DOHH2 (cell line): ENCODE measurements around the gene ZNF641.

ENCODE experiments used
- H3F3A ChIP-seq: fragments of 200-600 bp; sonication (generic), shearing (Covaris generic); 2 replicates; pipeline ENCODE4 v1.6.0; 2016; ENCODE audit warnings: antibody characterized with exemption, mild to moderate bottlenecking; ENCODE audit not compliant: control insufficient read depth, insufficient read depth
- H3K27ac ChIP-seq: fragments of 200-600 bp; sonication (generic); 2 replicates; pipeline ENCODE4 v1.5.1; 2014; ENCODE audit warnings: low read depth, mild to moderate bottlenecking, low read length, moderate library complexity
- H3K27me3 ChIP-seq: fragments of 200-600 bp; sonication (generic); 2 replicates; pipeline ENCODE4 v1.6.1; 2014; ENCODE audit warnings: mild to moderate bottlenecking, low read length, mixed read lengths; ENCODE audit not compliant: control insufficient read depth
- H3K36me3 ChIP-seq: fragments of 200-600 bp; sonication (generic); 2 replicates; pipeline ENCODE4 v1.6.1; 2014; ENCODE audit warnings: mild to moderate bottlenecking, low read length, moderate library complexity, mixed read lengths; ENCODE audit not compliant: control insufficient read depth
- H3K4me1 ChIP-seq: fragments of 200-600 bp; sonication (generic); 2 replicates; pipeline ENCODE4 v1.6.1; 2014; ENCODE audit warnings: mild to moderate bottlenecking, low read length, mixed read lengths; ENCODE audit not compliant: control insufficient read depth
- H3K4me2 ChIP-seq: fragments of 200-600 bp; sonication (generic); 2 replicates; pipeline ENCODE4 v1.6.0; 2014; ENCODE audit warnings: mild to moderate bottlenecking, low read length, moderate library complexity
- H3K4me3 ChIP-seq: fragments of 200-600 bp; sonication (generic); 2 replicates; pipeline ENCODE4 v1.5.1; 2014; ENCODE audit warnings: mild to moderate bottlenecking, low read length, mixed read lengths
- H3K79me2 ChIP-seq: fragments of 200-600 bp; sonication (generic); 2 replicates; pipeline ENCODE4 v1.6.1; 2014; ENCODE audit warnings: mild to moderate bottlenecking, low read length, mixed read lengths; ENCODE audit not compliant: control insufficient read depth
- H3K9me2 ChIP-seq: fragments of 200-600 bp; sonication (generic); replicated peaks from 2 replicates; pipeline ENCODE4 v1.6.1; 2014; ENCODE audit warnings: mild to moderate bottlenecking, low read length, mixed read lengths; ENCODE audit not compliant: control insufficient read depth
- H3K9me3 ChIP-seq: fragments of 200-600 bp; sonication (generic); 2 replicates; pipeline ENCODE4 v1.6.1; 2014; ENCODE audit warnings: antibody characterized with exemption, low read length, mixed read lengths; ENCODE audit not compliant: control insufficient read depth, insufficient read depth
- H4K20me1 ChIP-seq: fragments of 200-600 bp; sonication (generic); 2 replicates; pipeline ENCODE4 v1.6.0; 2014; ENCODE audit warnings: low read depth, mild to moderate bottlenecking, antibody characterized with exemption, low read length, moderate library complexity; ENCODE audit not compliant: control insufficient read depth, insufficient read depth
- CTCF ChIP-seq: fragments of 200-600 bp; sonication (generic); IDR thresholded peaks from one replicate; pipeline ENCODE4 v1.5.1; 2014; ENCODE audit warnings: antibody characterized with exemption, mild to moderate bottlenecking, low read depth, low read length; ENCODE audit not compliant: poor library complexity, severe bottlenecking
- EZH2phosphoT487 ChIP-seq: fragments of 200-600 bp; sonication (generic); IDR thresholded peaks from 2 replicates; pipeline ENCODE4 v1.6.1; 2017; ENCODE audit warnings: borderline replicate concordance, mild to moderate bottlenecking, antibody characterized with exemption, low read length, moderate library complexity, mixed read lengths

The ZNF641 gene

DNA sequence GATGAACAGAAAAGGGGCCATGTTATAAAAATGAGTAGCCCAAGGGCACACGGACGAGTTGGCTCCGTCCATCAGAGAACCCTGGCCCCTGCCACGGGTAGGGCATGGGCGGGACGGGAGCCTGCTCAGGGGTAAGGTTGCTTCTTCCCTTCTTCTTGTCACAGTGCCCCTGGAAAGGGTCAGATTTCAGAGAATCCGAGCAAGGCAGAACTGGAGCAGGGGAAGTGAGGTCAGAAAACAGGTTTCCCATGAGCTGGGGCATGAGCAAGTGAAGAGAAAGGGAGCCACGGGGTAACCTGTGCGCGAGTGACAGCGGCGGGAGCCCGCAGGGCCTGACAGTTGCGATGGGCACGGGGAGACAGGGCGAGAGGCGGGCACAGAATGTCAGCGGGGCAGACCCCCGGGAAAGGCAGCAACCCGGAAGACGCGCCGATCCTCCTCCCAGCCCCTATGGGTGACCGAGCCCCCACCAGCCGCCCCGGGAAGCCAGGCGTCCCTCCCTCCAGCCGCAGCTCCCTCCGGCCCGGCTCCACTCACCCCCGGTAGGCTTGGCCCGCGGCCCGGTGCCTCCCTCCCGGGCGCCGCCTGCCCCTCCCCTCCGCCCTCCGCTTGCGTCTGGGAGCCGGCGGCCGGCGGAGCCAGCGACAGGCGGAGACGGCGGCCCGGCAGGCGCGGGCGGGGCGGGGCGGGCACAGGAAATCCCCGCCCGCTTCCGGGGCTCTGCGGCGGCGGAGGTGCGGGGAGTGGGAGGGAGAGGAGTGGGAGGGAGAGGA is at the start of gene ZNF641:
TSS of gene ZNF641 (minus strand) at position 671 of the 773 bp plus-strand sequence. CDS start 2,829 bp downstream, outside the sequence.
- Histone ChIP-seq H3K4me2 (peak within 1 kb of the TSS; percentile 95), H4K20me1 (no peaks in the 10 kb centered on the region), H3K9me2 (no peaks in the 10 kb centered on the region), H3K4me1 (peaks cover 19% of the 10 kb centered on the region), H3K27ac (peak within 1 kb of the TSS; percentile 16), H3K9me3 (no peaks in the 10 kb centered on the region), H3K4me3 (peak within 1 kb of the TSS; percentile 86), H3K27me3 (0 out of 2 replicates have a peak, but pooled peaks cover 6% of the 10 kb centered on the region), H3K36me3 (peaks cover 21% of the 10 kb centered on the region), H3K79me2 (0 out of 2 replicates have a peak, but pooled peaks cover 3% of the 10 kb centered on the region), H3F3A (peaks cover 9% of the 10 kb centered on the region)
- TF ChIP-seq EZH2phosphoT487 (no peak), CTCF (no peak)

DNA sequence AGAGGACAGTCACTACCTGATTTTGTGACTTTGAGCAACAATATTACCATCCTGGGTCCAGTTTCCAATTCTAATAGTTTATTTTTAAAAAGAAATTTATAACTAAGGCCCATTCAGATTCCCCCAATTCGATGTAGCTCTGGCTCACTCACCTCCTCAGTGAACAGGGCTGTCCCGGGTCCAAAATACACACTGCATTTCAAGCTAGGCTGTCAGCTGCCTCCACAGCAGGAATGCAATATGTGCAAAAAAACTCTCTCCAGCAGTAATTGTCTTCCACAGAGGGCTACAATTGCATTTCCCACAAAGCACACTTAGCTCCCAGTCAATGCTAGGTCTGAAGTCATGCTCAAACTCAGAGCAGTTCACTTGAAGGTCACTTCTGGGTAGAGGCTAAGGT is 39.3 kb upstream of the ZNF641 start:
- no peaks in the 10 kb centered on the region for H3K4me1 ChIP-seq
- no peak overlapping the region for H3K27ac ChIP-seq
- no peaks in the 10 kb centered on the region for H3K36me3 ChIP-seq
- H3K4me3 ChIP-seq = no peak overlapping the region
- no peaks in the 10 kb centered on the region for H3K79me2 ChIP-seq
- no peaks in the 10 kb centered on the region for H3F3A ChIP-seq
- no peak for TF ChIP-seq EZH2phosphoT487
- H3K4me2 ChIP-seq = no peak overlapping the region
- peaks cover 12% of the 10 kb centered on the region for H3K27me3 ChIP-seq
- no peaks in the 10 kb centered on the region for H3K9me3 ChIP-seq
- H4K20me1 ChIP-seq = no peaks in the 10 kb centered on the region
- no peaks in the 10 kb centered on the region for H3K9me2 ChIP-seq

DNA sequence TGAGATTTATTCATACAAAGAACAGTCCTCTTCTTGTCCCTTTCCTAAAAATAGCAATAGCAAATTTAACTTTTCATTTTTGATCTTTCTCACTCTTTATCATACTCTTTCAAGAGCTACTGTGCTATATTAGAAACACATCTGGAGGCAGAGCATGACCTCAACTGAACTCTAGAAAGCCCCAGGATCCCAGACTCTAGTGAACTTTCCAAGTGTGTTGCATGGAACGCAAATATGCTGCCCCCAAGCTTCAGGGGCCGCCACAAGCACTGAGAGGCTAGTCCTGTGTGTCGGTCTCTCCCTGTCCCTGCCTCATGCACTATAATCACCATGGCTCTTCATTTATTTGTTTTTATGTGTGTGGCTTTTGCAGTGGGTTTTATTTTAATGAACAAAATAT is 38.7 kb upstream of the ZNF641 start:
- Histone ChIP-seq H3K27me3 (peaks cover 12% of the 10 kb centered on the region), H3F3A (no peaks in the 10 kb centered on the region), H3K27ac (no peak overlapping the region), H3K9me2 (no peaks in the 10 kb centered on the region), H3K4me3 (no peak overlapping the region), H3K4me2 (no peak overlapping the region), H3K36me3 (no peaks in the 10 kb centered on the region), H3K4me1 (no peaks in the 10 kb centered on the region), H3K79me2 (no peaks in the 10 kb centered on the region), H4K20me1 (no peaks in the 10 kb centered on the region), H3K9me3 (no peaks in the 10 kb centered on the region)
- no peak for TF ChIP-seq CTCF
- TF ChIP-seq EZH2phosphoT487 = no peak

DNA sequence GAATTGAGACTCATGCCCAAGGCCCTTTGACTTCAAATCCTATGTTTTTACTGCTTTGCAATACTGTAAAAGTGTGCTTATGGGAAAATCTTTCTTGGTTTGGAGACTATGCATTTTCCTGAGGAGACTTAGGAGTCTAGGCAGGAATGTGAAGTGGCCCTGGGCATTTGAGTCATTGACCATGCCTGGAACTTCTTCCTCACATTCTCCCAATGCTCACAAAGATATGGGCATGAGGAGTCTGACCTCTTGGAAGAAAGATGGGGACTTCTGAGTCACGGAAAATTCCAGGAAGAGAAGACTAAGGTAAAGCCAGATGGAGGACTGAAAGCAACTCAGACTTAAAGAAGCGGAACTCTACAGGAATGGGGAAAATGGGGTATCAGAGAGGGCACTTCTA is 38.2 kb upstream of the ZNF641 start:
- H4K20me1 ChIP-seq = no peaks in the 10 kb centered on the region
- H3K79me2 ChIP-seq = no peaks in the 10 kb centered on the region
- H3F3A ChIP-seq = no peaks in the 10 kb centered on the region
- H3K36me3 ChIP-seq = no peaks in the 10 kb centered on the region
- no peak overlapping the region for H3K27ac ChIP-seq
- H3K9me3 ChIP-seq = no peaks in the 10 kb centered on the region
- TF ChIP-seq EZH2phosphoT487 (no peak), CTCF (no peak)
- no peaks in the 10 kb centered on the region for H3K4me1 ChIP-seq
- no peak overlapping the region for H3K4me3 ChIP-seq
- no peak overlapping the region for H3K4me2 ChIP-seq
- H3K9me2 ChIP-seq = no peaks in the 10 kb centered on the region
- peaks cover 12% of the 10 kb centered on the region for H3K27me3 ChIP-seq
